Sigmoid colon (tissue), 7 donors: Measurements from ENCODE around the gene CFAP20DC. TPM values are rescaled to one million over a fixed set of nuclear protein-coding genes. Genes with fewer than 3 reads are reported as not detected.

Experiments
- DNase-seq: peaks from one replicate; pipeline ENCODE4 v3.0.0-alpha.2; 2019
- H3K27ac ChIP-seq, 4 donors: fragments of 200-600 bp; sonication (generic); one replicate each; pipeline ENCODE4 v1.5.1; 2016 to 2019; ENCODE audit warnings: mild to moderate bottlenecking in 1 of 4
- H3K27me3 ChIP-seq, 3 donors: fragments of 200-600 bp; sonication (generic); one replicate each; pipeline ENCODE4 v1.5.1; 2019; ENCODE audit warnings: mild to moderate bottlenecking in 1 of 3
- H3K36me3 ChIP-seq, 4 donors: fragments of 200-600 bp; sonication (generic); one replicate each; pipeline ENCODE4 v1.5.1; 2016 to 2019
- H3K4me1 ChIP-seq, 4 donors: fragments of 200-600 bp; sonication (generic); one replicate each; pipeline ENCODE4 v1.5.1; 2017 to 2019
- H3K4me3 ChIP-seq, 4 donors: fragments of 200-600 bp; sonication (generic); one replicate each; pipeline ENCODE4 v1.5.1; 2017 to 2019; ENCODE audit warnings: mild to moderate bottlenecking in 2 of 4, moderate library complexity in 1 of 4
- H3K9me3 ChIP-seq, 4 donors: fragments of 200-600 bp in 3 of 4; sonication (generic) in 3 of 4; one replicate each; pipeline versions ENCODE4 v1.5.1 to v1.6.1; 2013 to 2019
- CTCF ChIP-seq, 4 experiments: fragments of 450-650 bp in 3 of 4; fragments of 200-600 bp in 1 of 4; IDR thresholded peaks; one replicate each; pipeline ENCODE4 v1.5.1; 2016 to 2019; ENCODE audit warnings: antibody characterized with exemption in 4 of 4, mild to moderate bottlenecking in 3 of 4, moderate library complexity in 2 of 4
- EP300 ChIP-seq, 4 donors: sonication (generic); formaldehyde crosslinking; IDR thresholded peaks; one replicate each; pipeline ENCODE4 v1.6.1; 2017; ENCODE audit warnings: antibody characterized with exemption in 4 of 4
- POLR2A ChIP-seq, 2 donors: fragments of 450-650 bp; IDR thresholded peaks; one replicate each; pipeline ENCODE4 v1.6.1; 2016; ENCODE audit warnings: antibody characterized with exemption in 2 of 2, mild to moderate bottlenecking in 2 of 2, moderate library complexity in 2 of 2
- POLR2AphosphoS5 ChIP-seq, 4 donors: sonication (generic); formaldehyde crosslinking; IDR thresholded peaks; one replicate each; pipeline ENCODE4 v1.6.1; 2017; ENCODE audit warnings: antibody characterized with exemption in 4 of 4
- WGBS, 2 donors: extraction: QIAGEN DNeasy Blood & Tissue Kit; methylation state at CpG; one replicate each; pipeline ENCODE4 v1.1.7; 2013; 5-methylcytosine and 5-hydroxymethylcytosine counted together
- intact Hi-C: fragments of 100-400 bp; cut with DNase I; formaldehyde crosslinking; loops from one replicate; pipeline ENCODE4 v1.15.1; 2023
- polyA plus RNA-seq, 3 donors: library from polyadenylated mRNA; stranded (reverse); fragments of 200-250 nt; gene quantifications; one replicate each; pipeline ENCODE4 v1.2.3, GENCODE V29; 2013
- total RNA-seq, 4 donors: library from RNA; depleted of rRNA; stranded (reverse); fragments of >200 nt; gene quantifications; one replicate each; pipeline ENCODE4 v1.1.0, GENCODE V29; 2016
- donor health status: healthy with polysubstance abuse.
- donor health status: Bipolar disorder and iron deficiency.
- donor health status: healthy.

The CFAP20DC gene
- total and polyA plus RNA-seq, 7 donors: under 0.01 to 0.83 (median 0.37) TPM; not detected in 1

DNA sequence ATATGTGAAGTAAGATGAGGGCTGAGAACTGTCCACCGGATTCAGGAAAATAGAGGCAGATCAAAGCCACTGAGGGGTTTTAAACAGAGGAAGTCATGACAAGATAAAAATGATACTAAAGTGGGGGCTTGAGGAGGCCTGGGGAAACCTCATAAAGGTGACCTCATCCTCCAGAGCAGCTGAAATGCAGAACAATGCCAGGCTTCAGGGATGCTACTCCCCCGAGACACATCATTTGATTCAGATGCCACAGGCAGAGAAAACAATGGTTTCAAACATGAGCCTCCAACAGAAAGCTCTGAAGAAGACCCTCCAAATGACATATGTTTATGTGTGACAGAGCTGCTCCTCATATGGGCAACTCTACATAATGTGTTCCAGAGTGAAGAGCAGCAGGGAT lies 6.4 kb downstream of the CFAP20DC start:
- H3K4me3 ChIP-seq: no peak overlapping the region
- no peaks in the 10 kb centered on the region for H3K4me1 ChIP-seq
- H3K9me3 ChIP-seq: no peaks in the 10 kb centered on the region
- DNase-seq: no peak
- WGBS, 2 donors: 84 to 90% methylated on average over 2 of the region's 2 CpGs
- no peak overlapping the region for H3K27ac ChIP-seq
- H3K27me3 ChIP-seq: no peaks in the 10 kb centered on the region
- TF ChIP-seq POLR2AphosphoS5 (IDR thresholded peaks at IDR 0.05) (no peak), POLR2A (IDR thresholded peaks at IDR 0.05) (no peak), EP300 (IDR thresholded peaks at IDR 0.05) (no peak), CTCF (IDR thresholded peaks at IDR 0.05) (no peak)
- intact Hi-C loops: no loop called here
- H3K36me3 ChIP-seq: no peaks in the 10 kb centered on the region

DNA sequence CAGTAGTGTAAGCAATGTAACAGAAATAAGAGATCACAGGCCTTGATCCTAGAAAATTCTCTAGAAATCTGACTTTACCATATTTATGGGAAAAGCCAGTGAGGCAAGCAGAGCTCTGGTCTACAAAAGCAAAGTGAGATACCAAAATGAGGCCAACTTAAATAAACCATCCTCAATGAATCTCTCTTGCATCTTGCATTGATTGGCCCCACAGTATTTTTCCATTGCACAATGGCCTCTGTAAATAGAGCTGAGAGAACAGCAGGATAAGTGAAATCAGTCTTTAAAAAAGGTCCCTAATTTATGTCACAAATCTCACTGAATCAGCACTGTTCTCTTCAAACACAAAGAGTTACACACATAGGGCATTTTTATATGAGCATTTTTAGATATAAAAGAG lies 8.9 kb downstream of the CFAP20DC start:
- TF ChIP-seq EP300 (IDR thresholded peaks at IDR 0.05) (no peak), POLR2A (IDR thresholded peaks at IDR 0.05) (no peak), POLR2AphosphoS5 (IDR thresholded peaks at IDR 0.05) (no peak), CTCF (IDR thresholded peaks at IDR 0.05) (no peak)

GRCh38 chr3:59027607-59028006 lies 22.2 kb downstream of the CFAP20DC start:
- Histone ChIP-seq H3K27me3 (no peaks in the 10 kb centered on the region), H3K36me3 (no peaks in the 10 kb centered on the region), H3K4me1 (no peaks in the 10 kb centered on the region), H3K4me3 (no peak overlapping the region), H3K9me3 (no peaks in the 10 kb centered on the region), H3K27ac (no peak overlapping the region)
- 76 to 81% methylated on average over 1 of the region's 1 CpG for WGBS, 2 donors
- no peak for TF ChIP-seq EP300 (IDR thresholded peaks at IDR 0.05)
- TF ChIP-seq POLR2A (IDR thresholded peaks at IDR 0.05): no peak
- TF ChIP-seq CTCF (IDR thresholded peaks at IDR 0.05): no peak
- no peak for TF ChIP-seq POLR2AphosphoS5 (IDR thresholded peaks at IDR 0.05)
- no peak for DNase-seq
- intact Hi-C loops: no loop called here

More for the DNA sequence above, 8.9 kb downstream of the CFAP20DC start:
- Histone ChIP-seq H3K36me3 (no peaks in the 10 kb centered on the region), H3K27me3 (no peaks in the 10 kb centered on the region), H3K4me1 (no peaks in the 10 kb centered on the region), H3K4me3 (no peak overlapping the region), H3K27ac (no peak overlapping the region), H3K9me3 (no peaks in the 10 kb centered on the region)
- intact Hi-C loops: no loop called here
- no peak for DNase-seq

GRCh38 chr3:59023612-59024011 lies 26.2 kb downstream of the CFAP20DC start:
- 63 to 66% methylated on average over 3 of the region's 3 CpGs for WGBS, 2 donors
- intact Hi-C loops: no loop called here
- Histone ChIP-seq H3K27ac (no peak overlapping the region), H3K4me1 (no peaks in the 10 kb centered on the region), H3K27me3 (no peaks in the 10 kb centered on the region), H3K4me3 (no peak overlapping the region), H3K36me3 (no peaks in the 10 kb centered on the region), H3K9me3 (no peaks in the 10 kb centered on the region)
- DNase-seq: no peak
- no peak for TF ChIP-seq POLR2A (IDR thresholded peaks at IDR 0.05)
- TF ChIP-seq CTCF (IDR thresholded peaks at IDR 0.05): no peak
- no peak for TF ChIP-seq EP300 (IDR thresholded peaks at IDR 0.05)
- TF ChIP-seq POLR2AphosphoS5 (IDR thresholded peaks at IDR 0.05): no peak

- no peak for TF ChIP-seq POLR2AphosphoS5 (IDR thresholded peaks at IDR 0.05)
- TF ChIP-seq CTCF (IDR thresholded peaks at IDR 0.05): no peak
- TF ChIP-seq POLR2A (IDR thresholded peaks at IDR 0.05): no peak
- TF ChIP-seq EP300 (IDR thresholded peaks at IDR 0.05): no peak
- no peaks in the 10 kb centered on the region for H3K27me3 ChIP-seq
- no peak for DNase-seq
- no peaks in the 10 kb centered on the region for H3K9me3 ChIP-seq
- WGBS, 2 donors: 65 to 83% methylated on average over 2 of the region's 2 CpGs
- H3K27ac ChIP-seq: no peak overlapping the region
- H3K4me1 ChIP-seq: no peaks in the 10 kb centered on the region
- no peak overlapping the region for H3K4me3 ChIP-seq
- no peaks in the 10 kb centered on the region for H3K36me3 ChIP-seq
- intact Hi-C loops: no loop called here
Observed at GRCh38 chr3:59017617-59017984, 32.2 kb downstream of the CFAP20DC start.
